GM13976 (cell line): ENCODE results near the gene PBX1.

Experiments used
- DNase-seq: peaks from one replicate; pipeline ENCODE4 v3.0.0; 2012; ENCODE audit warnings: low spot score
- in situ Hi-C: fragments of 300-500 bp; cut with MboI; formaldehyde crosslinking; loops from one replicate; pipeline ENCODE4 v1.12.0; 2022; ENCODE audit warnings: low sequenced_read_pairs, mixed read lengths, inconsistent platforms; ENCODE audit not compliant: unreplicated experiment
- TF ChIP-seq, protein P1 (sequence below): IDR thresholded peaks from 2 replicates; pipeline ENCODE4 v1.5.1; 2012; ENCODE audit warnings: borderline replicate concordance, mild to moderate bottlenecking; ENCODE audit not compliant: insufficient read depth; ENCODE audit errors: extremely low read depth, missing control alignments, control extremely low read depth

Gene PBX1

DNA sequence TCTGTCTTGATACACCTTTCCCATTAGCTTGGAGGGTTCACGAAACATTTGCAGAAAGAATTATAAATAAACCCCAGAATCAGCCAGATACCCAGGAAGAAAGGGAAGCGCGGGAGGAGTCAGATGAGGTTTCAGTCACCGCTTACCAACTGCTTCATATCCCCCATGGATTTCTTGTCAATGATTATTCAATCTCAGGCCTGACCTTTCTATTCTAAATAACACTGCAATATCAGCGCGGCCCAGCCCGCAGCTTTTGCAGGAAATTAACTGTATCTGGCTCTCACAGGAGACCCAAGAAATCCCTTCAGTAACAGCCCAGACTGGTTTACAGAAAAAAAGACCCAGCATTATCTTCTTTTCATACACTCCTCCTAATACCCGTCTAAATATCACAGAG, 308.6 kb downstream of the PBX1 start:
- TF ChIP-seq, protein P1, sequence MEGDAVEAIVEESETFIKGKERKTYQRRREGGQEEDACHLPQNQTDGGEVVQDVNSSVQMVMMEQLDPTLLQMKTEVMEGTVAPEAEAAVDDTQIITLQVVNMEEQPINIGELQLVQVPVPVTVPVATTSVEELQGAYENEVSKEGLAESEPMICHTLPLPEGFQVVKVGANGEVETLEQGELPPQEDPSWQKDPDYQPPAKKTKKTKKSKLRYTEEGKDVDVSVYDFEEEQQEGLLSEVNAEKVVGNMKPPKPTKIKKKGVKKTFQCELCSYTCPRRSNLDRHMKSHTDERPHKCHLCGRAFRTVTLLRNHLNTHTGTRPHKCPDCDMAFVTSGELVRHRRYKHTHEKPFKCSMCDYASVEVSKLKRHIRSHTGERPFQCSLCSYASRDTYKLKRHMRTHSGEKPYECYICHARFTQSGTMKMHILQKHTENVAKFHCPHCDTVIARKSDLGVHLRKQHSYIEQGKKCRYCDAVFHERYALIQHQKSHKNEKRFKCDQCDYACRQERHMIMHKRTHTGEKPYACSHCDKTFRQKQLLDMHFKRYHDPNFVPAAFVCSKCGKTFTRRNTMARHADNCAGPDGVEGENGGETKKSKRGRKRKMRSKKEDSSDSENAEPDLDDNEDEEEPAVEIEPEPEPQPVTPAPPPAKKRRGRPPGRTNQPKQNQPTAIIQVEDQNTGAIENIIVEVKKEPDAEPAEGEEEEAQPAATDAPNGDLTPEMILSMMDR, result no peak
- DNase-seq, result no peak
- in situ Hi-C loops, result no loop called here

DNA sequence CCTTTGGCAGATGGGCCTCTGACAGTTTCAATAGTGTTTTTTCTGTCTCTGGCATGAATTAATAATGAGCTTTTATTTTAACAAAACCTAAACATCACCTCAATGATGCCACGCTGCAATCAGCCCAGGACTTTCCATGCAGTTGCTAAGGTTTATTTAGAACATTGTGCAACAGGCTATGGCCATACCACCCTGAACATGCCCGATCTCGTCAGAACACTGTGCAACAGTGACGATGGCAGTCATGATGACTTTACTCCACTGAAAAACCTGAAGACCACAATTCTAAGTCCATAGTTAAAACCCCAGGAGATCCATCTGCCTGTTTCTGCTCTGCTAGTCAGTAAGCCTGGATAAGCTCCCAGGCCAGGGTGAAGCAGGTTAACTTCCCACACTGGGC, 310.0 kb downstream of the PBX1 start:
- DNase-seq, result no peak
- TF ChIP-seq, protein P1, result no peak
- in situ Hi-C loops, result no loop called here

DNA sequence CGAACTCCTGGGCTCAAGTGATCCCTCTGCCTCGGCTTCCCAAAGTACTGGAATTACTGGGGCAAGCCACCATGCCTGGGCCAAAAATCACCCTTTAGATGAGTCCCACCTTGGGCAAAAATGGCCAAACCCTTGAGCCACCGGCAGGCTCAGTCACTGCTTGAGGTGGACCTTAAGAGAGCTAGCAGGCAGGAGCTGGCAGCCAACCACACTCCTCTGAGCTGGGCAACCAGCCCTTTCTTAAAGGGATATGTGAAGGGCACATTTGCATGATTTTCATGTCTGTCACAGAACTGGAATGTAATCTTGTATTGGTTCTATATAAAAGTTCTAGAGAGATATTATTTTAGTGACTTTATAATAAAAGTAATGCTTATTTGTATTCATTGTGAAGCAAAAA, 316.5 kb downstream of the PBX1 start:
- DNase-seq, result no peak
- in situ Hi-C loops, result no loop called here
- TF ChIP-seq, protein P1, result no peak

DNA sequence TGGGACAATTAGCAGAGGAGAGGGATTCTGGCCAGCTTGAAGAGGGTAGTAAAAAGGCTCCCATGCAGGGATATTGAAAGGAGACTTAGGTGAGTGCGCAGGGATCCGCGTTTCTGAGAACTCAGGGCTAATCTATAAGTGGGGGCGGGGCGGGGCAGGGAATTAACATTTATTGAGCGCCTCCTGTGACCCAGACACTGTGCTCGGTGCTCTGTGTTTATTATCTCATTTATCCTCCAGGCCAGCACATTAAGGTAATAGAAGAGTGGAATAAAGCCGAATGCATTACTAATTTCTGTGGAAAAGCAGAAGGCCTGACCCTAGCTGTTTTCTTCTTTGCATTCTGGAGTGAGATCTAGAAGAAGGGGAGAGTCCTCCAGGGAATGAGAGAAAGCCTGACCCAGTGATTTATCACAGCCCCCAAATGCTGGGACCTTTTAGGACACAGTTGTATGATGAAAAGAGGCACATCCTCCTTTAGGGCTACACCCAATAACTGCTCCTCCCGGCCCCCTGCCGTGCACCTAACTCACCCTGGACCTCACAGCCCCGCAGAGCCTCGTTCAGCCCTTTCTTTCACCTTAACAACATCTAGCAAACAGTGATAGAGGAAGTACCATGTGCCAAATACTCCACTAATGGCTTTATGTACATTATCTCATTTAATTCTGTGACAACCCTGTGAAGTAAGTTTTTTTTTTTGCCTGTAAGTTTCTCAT, 317.6 kb downstream of the PBX1 start:
- TF ChIP-seq, protein P1, result no peak
- DNase-seq, result no peak
- in situ Hi-C loops, result no loop called here

DNA sequence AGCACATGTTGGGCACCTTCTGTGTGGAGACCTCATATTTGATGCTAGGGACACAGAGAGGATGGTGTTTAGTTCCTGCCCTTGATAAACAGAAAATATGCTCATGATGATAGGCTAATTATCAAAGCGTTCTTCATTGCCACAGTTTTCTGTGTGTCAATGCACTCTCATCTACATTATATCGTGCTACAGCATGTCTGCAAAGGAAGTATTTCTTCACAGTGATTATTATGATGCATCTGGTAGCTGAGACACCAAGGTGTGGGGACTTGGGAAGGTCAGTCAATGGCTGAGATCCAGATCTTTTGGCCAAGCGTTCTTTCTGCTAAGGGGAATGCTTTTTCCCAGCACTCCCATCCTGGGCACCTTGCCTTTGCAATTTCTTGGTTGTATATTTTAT, 321.2 kb downstream of the PBX1 start:
- no peak for DNase-seq
- TF ChIP-seq, protein P1, result no peak
- in situ Hi-C loops, result no loop called here

DNA sequence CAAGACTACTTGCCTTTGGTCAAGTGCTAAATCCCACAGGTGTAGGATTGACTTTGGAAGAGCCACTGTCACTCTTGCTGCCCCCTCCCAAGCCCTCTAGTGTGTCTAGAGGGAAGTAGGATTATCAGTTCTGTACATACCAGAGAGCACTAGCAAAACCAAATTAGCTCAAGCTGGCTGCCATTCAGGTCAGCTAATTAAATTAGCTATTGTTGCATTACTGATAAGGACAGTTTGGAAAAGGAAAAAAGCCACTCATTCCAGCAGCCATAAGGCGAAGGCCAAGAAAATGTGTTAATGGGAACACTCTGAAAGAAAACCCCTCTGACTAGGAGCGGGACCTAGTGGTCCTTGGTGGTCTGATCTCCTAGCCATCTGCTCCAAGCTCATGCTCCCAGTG, 321.7 kb downstream of the PBX1 start:
- TF ChIP-seq, protein P1, result no peak
- in situ Hi-C loops, result no loop called here
- DNase-seq, result no peak
